ENCODE results near the gene FABP3. TPM values are rescaled to one million over a fixed set of nuclear protein-coding genes. Genes with fewer than 3 reads are reported as not detected.

FABP3 gene
- total and polyA plus RNA-seq, 2 of the 13 experiments (the other 11 are each of a cell fraction or from before 2014, with no cell fraction given) = 0.21 to 0.24 TPM

DNA sequence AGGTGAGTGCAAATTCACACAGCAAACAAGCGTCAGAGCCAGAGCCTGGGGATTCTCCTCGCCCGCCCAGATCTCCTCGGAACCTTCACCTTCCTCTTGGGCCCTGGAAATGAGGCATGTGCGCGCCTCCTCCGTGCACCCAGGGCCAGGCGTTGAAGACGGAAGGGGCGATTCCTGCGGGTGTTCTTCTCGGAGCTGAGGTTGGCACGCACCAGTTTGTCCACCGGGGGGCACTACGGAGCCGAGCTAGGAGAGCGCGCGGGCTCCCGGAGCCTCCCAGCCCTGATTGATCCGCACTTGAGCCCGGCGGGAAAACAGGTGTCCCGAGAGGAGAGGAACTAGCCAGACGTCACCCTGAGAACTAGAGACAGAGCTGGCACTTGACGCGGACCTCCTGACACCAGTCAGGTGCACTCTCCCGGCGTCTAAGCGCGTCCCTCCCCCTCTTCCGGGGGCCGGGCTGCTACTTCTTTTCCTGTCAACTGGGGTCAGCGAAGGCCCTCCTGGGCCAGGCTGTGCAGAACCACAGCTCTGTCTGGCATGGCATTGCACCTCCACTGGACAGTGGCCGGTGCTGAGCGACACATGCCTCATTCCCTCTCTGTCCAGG is 21.8 kb upstream of the FABP3 start (continued):
- TF ChIP-seq CBFB (CRISPR knock-in tag; IDR thresholded peaks at IDR 0.05) (0 out of 2 replicates have a peak, but pooled peaks have one; percentile 25), ZNF550 (CRISPR knock-in tag; IDR thresholded peaks at IDR 0.05; ENCODE audit: borderline replicate concordance) (no peak), SRY (CRISPR knock-in tag; IDR thresholded peaks at IDR 0.05) (no peak), PREB (CRISPR knock-in tag; IDR thresholded peaks at IDR 0.05) (no peak), ARID5B (CRISPR knock-in tag; IDR thresholded peaks at IDR 0.05) (peak; percentile 39; the same call in 1 of the 2 replicates), ZNF331 (CRISPR knock-in tag; IDR thresholded peaks at IDR 0.05) (peak; percentile 54; the same call in 1 of the 2 replicates), RBM39 (IDR thresholded peaks at IDR 0.05; ENCODE audit: low read depth, low read length, poor library complexity, severe bottlenecking) (peak; percentile 44), THAP9 (CRISPR knock-in tag; IDR thresholded peaks at IDR 0.05; ENCODE audit: borderline replicate concordance) (peak; percentile 33; the same call in 1 of the 2 replicates), ZBED4 (CRISPR knock-in tag; IDR thresholded peaks at IDR 0.05; ENCODE audit: borderline replicate concordance) (no peak), HMGXB4 (CRISPR knock-in tag; IDR thresholded peaks at IDR 0.05; ENCODE audit: borderline replicate concordance in 1 of 2, low read depth in 1 of 2) (peak; percentile 67 to 83; a peak in 3 of 4 replicates), RARG (CRISPR knock-in tag; IDR thresholded peaks at IDR 0.05; ENCODE audit: low read depth) (no peak), ZNF326 (CRISPR knock-in tag; IDR thresholded peaks at IDR 0.05; ENCODE audit: borderline replicate concordance) (no peak)
